ENCODE results near the gene MARCHF10. TPM values are rescaled to one million over a fixed set of nuclear protein-coding genes. Genes with fewer than 3 reads are reported as not detected.
"Not testable (repeated sequence)": the region's sequence is repeated elsewhere in the genome, so short reads cannot be mapped to it uniquely, and the experiment has no call there.

MARCHF10 gene
- total and polyA plus RNA-seq, 2 experiments from 2014 or later = not detected

- WGBS (ENCODE audit: low lambda C conversion rate, missing lambda C conversion rate) = 90% methylated on average over 7 of the region's 14 CpGs
- no peak for DNase-seq (ENCODE audit: low spot score)
- no peaks in the 10 kb centered on the region for H3K9me2 ChIP-seq (replicated peaks; ENCODE audit: insufficient read depth)
- H3K27ac ChIP-seq = no peak overlapping the region
- H3K4me1 ChIP-seq (ENCODE audit: insufficient read depth) = no peaks in the 10 kb centered on the region
- H3K27me3 ChIP-seq = no peaks in the 10 kb centered on the region
- no peak overlapping the region for H3K4me2 ChIP-seq
- H4K20me1 ChIP-seq (ENCODE audit: insufficient read depth, poor library complexity, severe bottlenecking) = no peaks in the 10 kb centered on the region
- no peaks in the 10 kb centered on the region for H3K79me2 ChIP-seq
- TF ChIP-seq EZH2phosphoT487 (IDR thresholded peaks at IDR 0.05; ENCODE audit: low read depth, severe bottlenecking, unreplicated experiment) = no peak
- TF ChIP-seq EZH2 (IDR thresholded peaks at IDR 0.05; ENCODE audit: borderline replicate concordance) = no peak
- TF ChIP-seq, protein P1, sequence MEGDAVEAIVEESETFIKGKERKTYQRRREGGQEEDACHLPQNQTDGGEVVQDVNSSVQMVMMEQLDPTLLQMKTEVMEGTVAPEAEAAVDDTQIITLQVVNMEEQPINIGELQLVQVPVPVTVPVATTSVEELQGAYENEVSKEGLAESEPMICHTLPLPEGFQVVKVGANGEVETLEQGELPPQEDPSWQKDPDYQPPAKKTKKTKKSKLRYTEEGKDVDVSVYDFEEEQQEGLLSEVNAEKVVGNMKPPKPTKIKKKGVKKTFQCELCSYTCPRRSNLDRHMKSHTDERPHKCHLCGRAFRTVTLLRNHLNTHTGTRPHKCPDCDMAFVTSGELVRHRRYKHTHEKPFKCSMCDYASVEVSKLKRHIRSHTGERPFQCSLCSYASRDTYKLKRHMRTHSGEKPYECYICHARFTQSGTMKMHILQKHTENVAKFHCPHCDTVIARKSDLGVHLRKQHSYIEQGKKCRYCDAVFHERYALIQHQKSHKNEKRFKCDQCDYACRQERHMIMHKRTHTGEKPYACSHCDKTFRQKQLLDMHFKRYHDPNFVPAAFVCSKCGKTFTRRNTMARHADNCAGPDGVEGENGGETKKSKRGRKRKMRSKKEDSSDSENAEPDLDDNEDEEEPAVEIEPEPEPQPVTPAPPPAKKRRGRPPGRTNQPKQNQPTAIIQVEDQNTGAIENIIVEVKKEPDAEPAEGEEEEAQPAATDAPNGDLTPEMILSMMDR (IDR thresholded peaks at IDR 0.05; ENCODE audit: poor library complexity) = no peak
- H3K36me3 ChIP-seq (replicated peaks; ENCODE audit: insufficient read depth, low read depth) = no peaks in the 10 kb centered on the region
- H3K4me3 ChIP-seq = no peak overlapping the region
- H2AFZ ChIP-seq = no peak overlapping the region
- no peaks in the 10 kb centered on the region for H3K9me3 ChIP-seq (ENCODE audit: low read depth)
Measured at GRCh38 chr17:62692721-62693431, 115.2 kb downstream of the MARCHF10 start.

- H3K4me2 ChIP-seq = no peak overlapping the region
- WGBS (ENCODE audit: low lambda C conversion rate, missing lambda C conversion rate) = 95% methylated on average over 20 of the region's 20 CpGs
- H3K36me3 ChIP-seq (replicated peaks; ENCODE audit: insufficient read depth, low read depth) = no peaks in the 10 kb centered on the region
- no peaks in the 10 kb centered on the region for H3K9me3 ChIP-seq (ENCODE audit: low read depth)
- no peaks in the 10 kb centered on the region for H4K20me1 ChIP-seq (ENCODE audit: insufficient read depth, poor library complexity, severe bottlenecking)
- H3K27me3 ChIP-seq = no peaks in the 10 kb centered on the region
- H3K79me2 ChIP-seq = no peaks in the 10 kb centered on the region
- no peak for DNase-seq (ENCODE audit: low spot score)
- no peaks in the 10 kb centered on the region for H3K4me1 ChIP-seq (ENCODE audit: insufficient read depth)
- H2AFZ ChIP-seq = no peak overlapping the region
- TF ChIP-seq, protein P1 (IDR thresholded peaks at IDR 0.05; ENCODE audit: poor library complexity) = no peak
- TF ChIP-seq EZH2phosphoT487 (IDR thresholded peaks at IDR 0.05; ENCODE audit: low read depth, severe bottlenecking, unreplicated experiment) (no peak), EZH2 (IDR thresholded peaks at IDR 0.05; ENCODE audit: borderline replicate concordance) (no peak)
- H3K27ac ChIP-seq = no peak overlapping the region
- no peaks in the 10 kb centered on the region for H3K9me2 ChIP-seq (replicated peaks; ENCODE audit: insufficient read depth)
- H3K4me3 ChIP-seq = no peak overlapping the region
Measured at GRCh38 chr17:62692159-62692651, 115.9 kb downstream of the MARCHF10 start.

GRCh38 chr17:62691589-62691915 lies 116.6 kb downstream of the MARCHF10 start:
- H4K20me1 ChIP-seq (ENCODE audit: insufficient read depth, poor library complexity, severe bottlenecking); H3K9me3 ChIP-seq (ENCODE audit: low read depth); H3K4me3 ChIP-seq; H3K4me1 ChIP-seq (ENCODE audit: insufficient read depth); H3K79me2 ChIP-seq; H3K36me3 ChIP-seq (replicated peaks; ENCODE audit: insufficient read depth, low read depth); H3K27me3 ChIP-seq; H3K27ac ChIP-seq; H3K9me2 ChIP-seq (replicated peaks; ENCODE audit: insufficient read depth); H3K4me2 ChIP-seq; DNase-seq (ENCODE audit: low spot score); H2AFZ ChIP-seq: not testable (repeated sequence)
- WGBS (ENCODE audit: low lambda C conversion rate, missing lambda C conversion rate) = 85% methylated on average over 8 of the region's 8 CpGs

DNA sequence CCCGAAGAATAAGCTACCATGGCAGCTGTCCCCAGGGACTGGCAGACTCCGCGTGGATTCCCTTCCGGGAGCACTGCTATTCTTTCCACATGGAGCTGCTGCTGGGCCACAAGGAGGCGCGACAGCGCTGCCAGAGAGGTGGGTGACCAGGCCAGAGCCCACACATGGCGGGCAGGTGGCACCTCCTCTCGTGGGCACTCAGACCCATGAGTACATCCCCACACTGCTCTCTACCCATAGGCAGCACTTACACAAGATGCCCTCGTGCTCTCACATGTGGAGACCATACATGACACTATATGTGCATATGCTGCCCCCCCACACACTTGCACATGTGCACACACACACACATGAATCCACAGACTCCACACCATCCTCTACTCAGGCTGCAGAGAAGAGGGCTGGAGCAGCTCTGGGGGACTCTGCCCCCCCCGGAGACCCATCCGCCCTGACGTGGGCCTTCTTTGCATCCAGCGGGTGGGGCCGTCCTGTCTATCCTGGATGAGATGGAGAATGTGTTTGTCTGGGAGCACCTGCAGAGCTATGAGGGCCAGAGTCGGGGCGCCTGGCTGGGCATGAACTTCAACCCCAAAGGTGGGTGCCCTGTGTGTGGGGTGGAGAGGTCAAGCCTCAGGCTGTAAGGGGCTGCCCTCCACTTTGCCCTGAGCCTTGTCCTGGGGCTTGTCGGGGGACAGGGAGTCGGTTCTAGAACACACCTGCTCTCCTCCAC lies 117.8 kb downstream of the MARCHF10 start:
- Histone ChIP-seq H3K79me2 (no peaks in the 10 kb centered on the region), H3K36me3 (replicated peaks; ENCODE audit: insufficient read depth, low read depth) (no peaks in the 10 kb centered on the region), H3K4me2 (no peak overlapping the region), H3K4me3 (no peak overlapping the region), H3K9me2 (replicated peaks; ENCODE audit: insufficient read depth) (no peaks in the 10 kb centered on the region), H3K27me3 (no peaks in the 10 kb centered on the region), H2AFZ (no peak overlapping the region), H3K9me3 (ENCODE audit: low read depth) (no peaks in the 10 kb centered on the region), H4K20me1 (ENCODE audit: insufficient read depth, poor library complexity, severe bottlenecking) (no peaks in the 10 kb centered on the region), H3K27ac (no peak overlapping the region), H3K4me1 (ENCODE audit: insufficient read depth) (no peaks in the 10 kb centered on the region)
- no peak for DNase-seq (ENCODE audit: low spot score)
- 92% methylated on average over 19 of the region's 19 CpGs for WGBS (ENCODE audit: low lambda C conversion rate, missing lambda C conversion rate)
- TF ChIP-seq EZH2 (IDR thresholded peaks at IDR 0.05; ENCODE audit: borderline replicate concordance) = no peak
- TF ChIP-seq, protein P1 (IDR thresholded peaks at IDR 0.05; ENCODE audit: poor library complexity) = no peak
- TF ChIP-seq EZH2phosphoT487 (IDR thresholded peaks at IDR 0.05; ENCODE audit: low read depth, severe bottlenecking, unreplicated experiment) = no peak

Data from hepatocyte (in vitro differentiated cells).